SK-N-DZ (cell line): ENCODE results near the gene NCOA1.
"Not testable (repeated sequence)": the region's sequence is repeated elsewhere in the genome, so short reads cannot be mapped to it uniquely, and the experiment has no call there.

Experiments used
- DNase-seq: peaks from one replicate; pipeline ENCODE4 v3.0.0-alpha.2; 2015; ENCODE audit warnings: low spot score

The NCOA1 gene

DNA sequence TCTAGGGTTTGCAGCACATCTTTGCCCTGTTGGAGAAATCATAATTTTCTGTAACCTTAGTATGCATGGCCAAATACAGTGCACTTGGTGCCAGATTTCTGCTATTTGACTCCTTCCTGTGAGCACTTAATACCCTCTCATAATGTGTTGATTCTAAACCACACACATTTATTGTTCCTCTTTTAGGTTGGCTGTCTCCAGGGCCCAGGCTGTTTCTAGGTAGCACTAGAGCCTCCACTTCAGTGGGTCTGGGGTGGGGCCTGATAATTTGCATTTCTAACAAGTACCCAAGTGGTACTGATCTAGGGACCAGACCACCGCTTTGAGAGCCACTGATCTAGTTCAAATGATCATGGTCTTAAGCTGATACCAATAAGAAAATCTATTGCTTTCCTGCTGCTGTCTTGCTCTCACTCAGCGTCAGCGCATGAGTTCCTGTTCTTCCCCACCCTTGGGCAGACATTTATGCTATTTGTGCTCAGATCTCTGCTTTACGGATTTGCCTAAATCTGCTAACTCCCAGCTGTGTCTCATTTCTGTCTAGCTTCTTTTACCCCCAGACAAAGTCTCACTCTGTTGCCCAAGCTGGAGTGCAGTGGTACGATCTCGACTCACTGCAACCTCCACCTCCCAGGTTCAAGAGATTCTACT is 294.7 kb downstream of the NCOA1 start:
- DNase-seq: no peak

DNA sequence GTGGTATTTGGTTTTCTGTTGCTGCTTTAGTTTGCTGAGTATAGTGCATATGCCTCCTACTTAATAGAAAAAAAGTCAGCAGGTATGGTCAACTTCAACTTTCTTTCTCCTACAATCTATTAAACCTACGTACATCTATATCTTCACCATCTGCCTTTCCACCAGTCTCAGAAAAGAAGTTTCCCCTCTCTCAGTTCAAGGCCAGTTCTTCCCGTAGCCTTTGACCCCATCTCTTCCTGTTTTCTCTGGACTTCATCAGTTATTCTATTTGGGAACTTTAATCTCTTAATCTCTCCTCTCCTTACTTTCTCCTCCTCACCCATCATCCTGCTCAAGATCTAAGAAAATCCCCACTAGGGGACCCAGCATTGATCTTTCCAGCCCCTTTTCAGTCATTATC is 296.5 kb downstream of the NCOA1 start:
- no peak for DNase-seq

DNA sequence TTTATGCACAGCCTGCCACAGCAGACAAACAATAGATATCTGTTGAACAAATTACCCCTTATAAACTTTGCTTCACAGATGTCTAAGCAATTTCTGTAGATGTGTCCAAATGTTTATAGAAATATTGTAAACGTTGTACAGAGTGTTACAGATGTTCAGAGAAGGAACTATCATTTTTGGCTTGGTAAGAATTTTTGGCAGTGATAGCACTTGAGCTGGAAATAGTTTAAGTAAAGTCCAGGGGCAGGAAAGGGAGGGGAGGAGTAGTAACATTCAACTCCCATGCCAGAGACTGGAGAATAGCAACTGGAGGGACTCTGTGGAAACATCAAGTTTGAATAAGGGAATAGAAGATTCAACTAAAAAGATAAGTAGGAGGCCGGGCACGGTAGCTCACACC is 297.8 kb downstream of the NCOA1 start:
- no peak for DNase-seq

DNA sequence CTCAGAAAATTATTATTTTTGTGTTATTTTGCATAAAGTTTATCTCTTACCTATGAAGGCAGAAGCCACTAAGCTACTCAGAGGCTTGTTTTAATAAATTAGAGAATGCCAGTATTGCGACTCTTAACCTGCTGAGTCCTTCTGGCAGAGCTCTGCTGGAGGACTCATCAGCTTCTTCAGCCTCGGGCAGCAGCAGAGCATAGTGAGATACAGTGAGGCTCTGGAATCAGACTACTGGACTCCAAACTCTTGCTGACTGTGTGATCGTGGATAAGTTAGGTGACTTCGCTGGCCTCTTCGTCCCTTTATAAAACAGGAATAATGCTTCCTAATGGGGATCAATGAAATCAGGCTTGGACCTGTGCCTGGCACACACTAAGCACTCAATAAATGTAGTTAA is 300.4 kb downstream of the NCOA1 start:
- no peak for DNase-seq

DNA sequence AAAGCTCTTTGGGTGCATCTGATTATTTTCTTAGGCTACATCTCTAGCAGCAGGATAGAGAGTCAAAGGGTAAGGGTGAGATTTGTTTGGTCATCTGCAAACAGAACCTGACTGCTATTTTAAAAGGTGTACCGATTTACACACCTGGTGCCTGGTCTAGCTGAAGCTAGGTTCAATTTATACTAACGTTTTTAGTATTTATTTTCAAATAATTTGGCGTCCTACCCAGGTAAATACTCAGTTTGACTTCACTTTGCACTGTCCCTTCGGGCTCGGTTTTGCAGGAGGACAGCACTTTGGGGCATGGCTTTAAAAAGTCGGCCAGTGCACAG is 301.5 kb downstream of the NCOA1 start:
- no peak for DNase-seq

DNA sequence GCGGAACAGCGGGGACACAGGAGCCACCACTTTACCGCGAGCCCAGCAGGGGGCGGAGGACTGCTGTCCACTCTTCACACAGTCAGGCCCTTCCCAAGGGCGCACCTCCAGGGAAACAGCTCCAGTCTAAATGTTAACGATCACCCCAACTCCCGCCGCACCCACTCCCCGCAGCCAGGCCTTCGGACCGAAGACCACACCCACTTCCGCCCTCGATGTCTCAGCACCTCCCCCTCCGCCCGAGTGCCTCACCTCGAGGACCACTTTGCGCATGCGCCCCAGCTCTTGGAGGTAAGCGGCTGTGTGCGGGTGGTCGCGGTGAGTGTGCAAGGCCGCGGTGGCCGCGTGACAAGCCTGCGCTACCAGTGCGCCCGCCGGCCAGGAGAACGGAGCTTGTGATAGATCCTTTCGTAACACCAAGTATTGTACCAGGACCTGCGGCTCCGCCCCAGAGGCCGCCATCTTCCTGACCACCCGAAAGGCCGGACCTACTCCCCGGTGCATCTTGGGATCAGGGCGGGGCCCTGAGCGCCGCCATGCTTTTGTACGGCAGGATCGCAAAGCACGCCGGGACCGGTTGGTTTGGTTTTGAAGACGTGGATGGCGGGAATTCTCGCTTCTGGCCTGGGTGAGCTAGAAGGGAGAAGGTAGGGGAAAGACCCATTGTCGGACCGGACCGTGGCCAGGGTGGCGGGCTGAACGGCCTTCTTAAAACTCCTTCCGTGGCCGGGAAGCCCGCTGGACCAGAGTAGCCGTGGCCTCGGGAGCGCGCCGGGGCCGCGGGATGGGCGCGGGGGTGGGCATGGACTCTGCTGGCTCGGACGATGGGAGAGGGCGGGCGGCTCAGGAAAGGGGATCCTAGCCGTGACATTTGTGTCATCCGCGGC is 302.1 kb downstream of the NCOA1 start, which contains the start of the genes CENPO and PTRHD1:
Gene CENPO (plus strand): TSS at position 552 of the 887 bp plus-strand sequence. CDS start 495 bp downstream, outside the sequence.
Gene PTRHD1 (minus strand): TSS at position 518 of the 887 bp plus-strand sequence. CDS start 14 bp downstream, at position 504.
- peak; percentile 96 for DNase-seq

DNA sequence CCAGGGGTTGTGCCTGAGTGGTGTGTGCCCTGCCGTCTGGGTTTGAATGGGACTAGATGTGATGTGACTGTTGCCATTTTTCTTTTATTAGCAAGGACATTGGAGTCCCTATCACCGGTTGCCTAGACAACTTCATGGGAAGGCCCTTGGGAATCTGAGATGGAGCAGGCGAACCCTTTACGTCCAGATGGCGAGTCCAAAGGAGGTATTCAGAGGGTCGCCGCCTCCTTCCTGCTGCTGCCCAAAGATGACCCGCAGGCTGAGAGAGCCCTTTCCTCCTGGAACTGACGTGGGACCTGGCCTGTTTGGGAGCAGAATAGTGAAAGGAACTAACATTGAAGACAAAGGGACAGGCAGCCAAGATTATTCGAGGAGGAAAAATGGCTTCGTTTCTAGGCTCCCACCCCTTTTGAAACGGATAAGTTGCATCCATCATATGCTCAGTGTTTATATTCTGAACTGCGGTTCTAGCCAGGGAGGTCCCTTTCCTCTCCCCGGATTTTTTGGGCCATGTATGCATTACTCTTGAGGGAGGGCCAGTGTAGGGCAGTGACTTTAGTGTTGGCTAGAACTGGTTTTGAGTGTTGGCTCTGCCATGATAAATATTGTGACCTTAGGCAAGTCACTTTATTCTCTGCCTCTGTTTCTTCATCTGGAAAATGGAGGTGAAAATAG is 302.8 kb downstream of the NCOA1 start:
- DNase-seq: peak; percentile 48

DNA sequence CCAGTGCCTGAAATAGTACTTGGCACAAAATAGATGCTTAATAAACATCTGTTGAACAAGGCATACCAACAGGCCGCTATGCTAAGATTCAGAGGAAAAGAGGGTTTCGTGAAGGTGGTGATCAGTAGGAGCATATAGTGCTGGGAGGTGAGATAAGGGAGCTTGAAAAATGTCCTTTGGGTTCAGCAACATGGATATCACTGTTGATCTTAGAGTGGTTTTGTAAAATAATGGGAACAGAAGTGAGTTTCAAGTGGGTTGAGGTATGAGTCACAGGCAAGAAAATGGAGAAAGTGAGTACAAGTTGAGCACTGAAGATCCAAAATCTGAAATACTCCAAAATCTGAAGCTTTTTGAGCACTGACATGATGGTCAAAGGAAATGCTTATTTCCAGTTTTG is 306.6 kb downstream of the NCOA1 start:
- DNase-seq: no peak

DNA sequence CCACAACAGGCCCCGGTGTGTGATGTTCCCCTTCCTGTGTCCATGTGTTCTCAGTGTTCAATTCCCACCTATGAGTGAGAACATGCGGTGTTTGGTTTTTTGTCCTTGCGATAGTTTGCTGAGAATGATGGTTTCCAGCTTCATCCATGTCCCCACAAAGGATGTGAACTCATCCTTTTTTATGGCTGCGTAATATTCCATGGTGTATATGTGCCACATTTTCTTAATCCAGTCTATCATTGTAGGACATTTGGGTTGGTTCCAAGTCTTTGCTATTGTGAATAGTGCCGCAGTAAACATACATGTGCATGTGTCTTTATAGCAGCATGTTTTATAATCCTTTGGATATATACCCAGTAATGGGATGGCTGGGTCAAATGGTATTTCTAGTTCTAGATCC is 309.4 kb downstream of the NCOA1 start:
- not testable (repeated sequence) for DNase-seq

DNA sequence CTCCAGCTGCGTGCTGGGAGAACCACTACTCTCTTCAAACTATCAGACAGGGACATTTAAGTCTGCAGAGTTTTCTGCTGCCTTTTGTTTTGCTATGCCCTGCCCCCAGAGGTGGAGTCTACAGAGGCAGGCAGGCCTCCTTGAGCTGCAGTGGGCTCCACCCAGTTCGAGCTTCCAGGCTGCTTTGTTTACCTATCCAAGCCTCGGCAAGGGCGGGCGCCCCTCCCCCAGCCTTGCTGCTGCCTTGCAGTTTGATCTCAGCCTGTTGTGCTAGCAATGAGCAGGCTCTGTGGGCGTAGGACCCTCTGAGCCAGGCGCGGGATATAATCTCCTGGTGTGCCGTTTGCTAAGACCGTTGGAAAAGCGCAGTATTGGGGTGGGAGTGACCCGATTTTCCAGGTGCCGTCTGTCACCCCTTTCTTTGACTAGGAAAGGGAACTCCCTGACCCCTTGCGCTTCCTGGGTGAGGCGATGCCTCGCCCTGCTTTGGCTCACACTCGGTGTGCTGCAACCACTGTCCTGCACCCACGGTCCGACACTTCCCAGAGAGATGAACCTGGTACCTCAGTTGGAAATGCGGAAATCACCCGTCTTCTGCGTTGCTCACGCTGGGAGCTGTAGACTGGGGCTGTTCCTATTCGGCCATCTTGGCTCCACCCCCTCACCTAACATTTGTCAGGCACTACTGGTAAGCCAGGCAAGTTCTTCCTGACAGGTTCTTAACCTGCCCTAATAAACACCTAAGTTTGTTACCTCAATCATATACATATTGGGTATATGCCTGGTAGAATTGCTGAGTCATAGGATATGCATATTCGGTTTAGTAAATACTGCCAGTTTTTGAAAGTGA is 315.0 kb downstream of the NCOA1 start:
- DNase-seq: not testable (repeated sequence)

DNA sequence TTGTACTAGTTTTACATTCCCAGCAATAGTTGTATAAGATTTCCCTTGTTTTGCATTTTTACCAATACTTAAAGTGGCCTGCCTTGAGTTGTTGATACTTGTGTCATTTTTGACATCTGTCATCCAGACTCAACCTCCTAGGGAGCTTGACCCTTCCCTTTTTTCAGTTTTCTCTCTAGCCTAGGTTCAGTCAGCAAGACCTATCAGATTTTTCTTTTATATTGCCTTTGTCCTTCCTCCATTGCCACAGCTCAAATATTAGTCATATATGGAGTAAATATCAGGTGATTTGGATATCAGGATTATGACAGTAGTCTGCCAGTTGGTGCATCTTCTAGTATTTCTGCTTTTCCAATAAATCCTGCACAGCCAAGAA is 315.6 kb downstream of the NCOA1 start:
- no peak for DNase-seq

DNA sequence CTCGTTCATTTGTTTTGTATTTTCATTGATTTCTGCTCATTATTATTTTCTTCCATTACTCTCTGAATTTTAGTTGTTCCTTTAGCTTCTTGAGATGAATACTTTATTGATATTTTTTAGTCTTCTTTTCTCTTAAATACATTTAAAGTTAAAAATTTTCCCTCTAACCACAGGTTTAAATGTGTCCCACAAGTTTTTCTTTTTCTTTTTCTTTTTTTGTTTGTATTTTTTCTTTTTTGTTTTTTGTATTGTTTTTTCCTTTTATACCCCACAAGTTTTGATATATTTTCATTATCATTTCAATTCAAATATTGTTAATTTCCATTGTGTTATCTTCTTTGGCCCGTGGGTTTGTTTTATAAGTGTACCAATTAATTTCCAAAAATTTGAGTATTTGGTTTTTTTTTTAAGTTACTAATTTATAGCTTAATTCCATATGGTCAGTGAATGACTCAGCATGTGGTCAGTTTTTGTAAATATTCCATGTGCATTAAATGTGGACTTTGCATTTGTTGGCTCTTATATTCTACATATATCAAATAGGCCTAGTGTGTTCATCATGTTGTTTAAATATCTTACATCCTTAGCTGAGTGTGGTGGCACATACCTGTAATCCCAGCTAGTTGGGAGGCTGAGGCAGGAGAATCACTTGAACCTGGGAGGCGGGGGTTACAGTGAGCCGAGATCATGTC is 318.4 kb downstream of the NCOA1 start:
- DNase-seq: no peak

DNA sequence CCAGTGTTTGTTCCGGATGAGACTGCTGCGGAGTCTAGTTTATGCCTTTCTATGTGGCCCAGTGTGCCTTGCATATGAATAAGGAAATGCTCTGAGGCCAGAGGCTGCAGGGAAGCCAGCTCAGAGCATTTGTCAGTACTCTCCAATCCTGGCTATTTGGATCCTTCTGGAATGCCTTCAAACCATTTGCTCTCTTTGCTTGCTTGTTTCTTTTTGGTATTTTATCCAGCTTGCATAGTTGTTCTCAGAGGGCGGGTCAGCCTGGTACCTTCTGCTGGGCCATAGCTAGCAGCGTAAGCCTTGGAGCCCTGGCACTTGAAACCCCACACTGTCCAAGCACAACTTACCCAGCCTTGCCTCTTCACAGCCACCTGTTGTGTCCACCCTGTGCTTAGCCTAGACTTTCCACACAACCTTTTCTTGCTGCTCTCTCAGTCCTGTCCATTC is 322.7 kb downstream of the NCOA1 start:
- DNase-seq: no peak

DNA sequence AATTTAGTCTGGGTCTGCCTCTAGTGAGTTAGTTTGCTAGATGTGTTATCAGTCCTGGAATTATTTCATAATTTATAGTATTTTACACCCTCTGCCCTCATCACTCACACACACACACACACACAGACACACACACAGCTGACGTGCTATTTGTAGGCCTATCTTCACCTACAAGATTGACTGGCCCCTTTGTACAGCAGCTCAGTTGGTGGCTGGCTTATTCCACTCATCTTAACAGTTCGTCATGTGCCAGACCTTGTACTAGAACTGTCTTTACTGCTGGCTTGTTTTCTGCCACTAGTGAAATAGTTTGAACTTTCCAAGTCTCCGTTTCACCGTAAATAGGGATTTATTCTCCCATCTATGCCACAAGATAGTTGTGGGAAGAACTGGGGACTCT is 323.5 kb downstream of the NCOA1 start:
- no peak for DNase-seq

DNA sequence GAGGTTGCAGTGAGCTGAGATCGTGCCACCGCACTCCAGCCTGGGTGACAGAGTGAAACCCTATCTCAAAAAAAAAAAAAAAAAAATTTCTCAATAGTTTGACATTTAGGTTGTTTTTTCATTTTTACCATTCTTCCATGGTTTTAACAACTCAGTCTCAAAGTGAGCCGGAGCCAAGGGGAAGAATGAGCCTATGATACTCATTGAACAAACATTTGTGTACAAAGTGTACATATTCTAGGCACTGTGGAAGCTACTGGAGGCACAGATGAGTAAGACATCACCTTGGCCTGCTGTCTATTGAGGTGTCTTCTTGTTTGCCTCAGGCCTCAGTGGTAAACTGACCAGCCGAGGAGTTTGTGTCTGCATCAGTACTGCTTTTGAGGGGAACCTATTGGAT is 324.1 kb downstream of the NCOA1 start:
- DNase-seq: no peak

DNA sequence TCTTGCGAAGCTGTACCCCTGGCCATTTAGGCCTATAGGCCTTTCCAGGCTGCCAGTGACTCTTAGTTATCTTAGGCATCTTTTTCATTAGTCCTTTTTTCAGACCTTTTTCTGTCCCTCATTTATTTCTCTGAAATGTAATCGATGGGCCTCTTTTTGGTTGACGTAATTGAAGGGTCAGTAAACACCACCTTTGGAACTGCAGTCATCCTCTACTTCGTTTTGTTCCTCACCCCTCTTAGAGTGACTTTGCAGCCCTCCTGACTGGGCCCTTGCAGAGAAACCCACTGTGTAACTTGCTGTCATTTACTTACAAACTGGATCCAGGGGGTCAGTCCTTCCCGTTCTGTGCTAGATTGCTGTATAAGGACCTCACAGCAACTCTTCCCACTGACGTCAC is 325.4 kb downstream of the NCOA1 start:
- no peak for DNase-seq

DNA sequence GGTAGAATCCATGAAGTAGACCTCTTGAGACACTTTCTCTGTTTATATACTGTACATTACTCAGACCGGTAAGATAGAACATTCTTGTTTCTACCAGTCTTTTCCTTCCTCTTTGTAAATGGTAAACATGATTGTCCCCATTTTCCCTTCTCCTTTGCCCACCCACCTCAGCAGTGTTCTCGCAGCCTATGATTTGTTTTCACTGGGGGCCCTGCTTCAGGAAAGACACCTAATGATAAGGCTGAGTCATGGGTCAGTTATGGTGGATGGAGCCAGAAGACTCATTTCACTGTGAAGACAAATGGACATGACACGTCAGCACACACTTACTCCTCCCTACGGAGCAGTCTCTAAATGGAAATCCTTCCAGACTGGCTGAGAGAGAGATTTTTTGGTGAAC is 325.8 kb downstream of the NCOA1 start:
- no peak for DNase-seq

DNA sequence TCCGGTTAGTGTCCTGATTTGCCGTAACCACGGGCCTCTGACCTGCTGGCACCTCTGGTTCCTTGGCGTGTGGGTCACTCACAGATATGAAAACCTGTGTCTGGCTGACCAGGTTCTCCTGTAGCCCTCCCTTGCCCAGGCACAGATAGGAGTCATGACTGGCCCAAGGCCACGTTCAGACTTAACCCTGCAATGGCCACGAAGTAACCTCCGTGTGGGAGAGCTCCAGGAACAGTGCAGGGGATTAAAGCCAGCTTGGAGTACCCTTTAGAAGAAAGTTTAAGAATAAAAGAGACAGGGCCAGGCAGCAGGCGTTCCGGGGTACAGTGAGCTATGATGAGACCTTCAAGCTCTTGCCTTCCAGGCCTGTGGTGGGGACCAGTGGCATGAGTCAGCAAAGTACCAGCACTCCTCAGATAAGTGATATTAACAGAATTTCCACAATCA is 327.7 kb downstream of the NCOA1 start:
- no peak for DNase-seq

DNA sequence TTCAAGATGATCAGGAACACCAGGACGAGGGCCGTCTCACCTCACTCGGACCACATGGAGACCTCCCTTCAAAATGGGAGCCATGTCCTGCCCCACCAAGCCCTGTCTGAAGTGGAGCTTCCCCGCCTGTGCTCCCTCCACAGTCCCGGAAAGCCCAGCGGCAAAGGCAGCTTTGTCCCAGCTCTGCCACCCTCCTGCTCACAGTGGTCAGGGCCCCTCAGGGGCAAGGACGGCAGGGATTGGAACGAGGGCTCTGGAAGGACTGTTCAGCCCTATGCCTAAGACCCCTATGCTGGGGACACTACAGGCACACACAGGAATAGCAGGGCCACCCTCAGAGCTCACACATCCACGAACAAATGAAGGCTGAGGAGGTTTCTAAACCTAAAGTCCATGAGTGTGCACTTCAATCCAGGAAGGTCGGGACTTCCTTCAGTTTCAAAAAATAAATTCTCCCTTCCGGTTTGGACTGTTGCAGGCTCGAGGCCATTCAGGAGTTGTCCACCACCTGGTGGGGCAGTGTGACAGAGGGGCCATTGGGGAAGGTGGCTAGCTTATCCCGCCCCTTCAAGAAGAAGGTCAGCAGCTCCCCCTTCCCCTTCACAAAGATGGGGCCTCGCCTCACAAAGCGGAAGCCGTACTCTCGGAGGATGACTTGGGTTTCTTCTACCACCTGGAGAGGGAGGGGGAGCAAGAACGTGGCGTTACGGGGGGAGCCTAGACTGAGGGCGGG is 328.6 kb downstream of the NCOA1 start:
- DNase-seq: no peak

DNA sequence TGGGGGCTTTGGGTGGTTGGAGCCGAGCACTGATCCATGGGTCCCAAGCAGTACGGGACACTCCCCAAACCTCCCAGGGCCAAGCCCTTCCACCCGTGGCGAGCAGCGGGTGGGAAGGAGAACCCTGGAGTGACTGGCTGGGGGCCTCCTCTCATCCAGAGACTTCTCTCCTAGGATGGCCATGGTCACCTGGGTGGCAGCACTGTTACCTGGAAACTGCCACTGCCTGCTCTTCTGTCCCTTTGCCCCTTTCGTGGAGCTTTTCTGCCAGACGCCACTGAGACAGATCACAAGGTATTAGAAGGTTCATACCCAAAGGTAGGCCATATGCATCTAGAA is 329.1 kb downstream of the NCOA1 start:
- DNase-seq: no peak
